Naive thymus-derived CD8-positive, alpha-beta T cell (primary cell): Measurements from ENCODE around the gene ZMIZ1. TPM values are rescaled to one million over a fixed set of nuclear protein-coding genes. Genes with fewer than 3 reads are reported as not detected.
A peak's percentile ranks its signal among the peaks of the same experiment; 100 is the strongest.

Source experiments
- ATAC-seq, 2 donors: fragments of 150-1000 bp; cut with Tn5 transposase in 1 of 2; sonication (Bioruptor Pico), chemical (Tn5 transposase) in 1 of 2; 1 replicate in 1 of 2; 2 replicates in 1 of 2; pipeline ENCODE4 v1.10.0; 2021; ENCODE audit warnings: mild to moderate bottlenecking in 2 of 2, moderate library complexity in 2 of 2
- POLR2A ChIA-PET: fragments of 350-600 bp; sonication (Branson Sonifier 250); formaldehyde crosslinking; loops from one replicate; lab custom pipeline; 2021; ENCODE audit warnings: antibody characterized with exemption; lab: Charles Lee
- DNase-seq, 10 donors: peaks; one replicate each; pipeline versions ENCODE4 v3.0.0 to v3.0.0-alpha.2; 2020 to 2022
- H3K27ac Mint-ChIP-seq, 10 donors: one replicate each; pipeline ENCODE4 v1.8.0; 2020 to 2022; ENCODE audit warnings: mild to moderate bottlenecking in 10 of 10, mixed read lengths in 10 of 10, moderate library complexity in 4 of 10, inconsistent platforms in 1 of 10
- H3K27me3 Mint-ChIP-seq, 5 donors: one replicate each; pipeline ENCODE4 v1.8.0; 2021 to 2022; ENCODE audit warnings: mixed read lengths in 5 of 5
- H3K36me3 Mint-ChIP-seq, 3 donors: one replicate each; pipeline ENCODE4 v1.8.0; 2020 to 2022; ENCODE audit warnings: mixed read lengths in 3 of 3, mild to moderate bottlenecking in 2 of 3, inconsistent platforms in 1 of 3
- H3K4me1 Mint-ChIP-seq, 4 donors: one replicate each; pipeline ENCODE4 v1.8.0; 2021 to 2022; ENCODE audit warnings: mixed read lengths in 4 of 4
- H3K4me3 Mint-ChIP-seq, 10 donors: one replicate each; pipeline ENCODE4 v1.8.0; 2020 to 2022; ENCODE audit warnings: mild to moderate bottlenecking in 10 of 10, mixed read lengths in 10 of 10, moderate library complexity in 6 of 10, inconsistent platforms in 1 of 10
- H3K9me3 Mint-ChIP-seq, 9 donors: one replicate each; pipeline ENCODE4 v1.8.0; 2020 to 2022; ENCODE audit warnings: mixed read lengths in 9 of 9, mild to moderate bottlenecking in 3 of 9, inconsistent platforms in 1 of 9, moderate library complexity in 1 of 9
- polyA plus RNA-seq, 3 donors: library from polyadenylated mRNA; unstranded; fragments of 300-500 nt; fragmentation: Illumina TruSeq; gene quantifications; one replicate each; pipeline ENCODE4 v1.2.3, GENCODE V29; 2021
- total RNA-seq, 8 experiments: library from RNA in 2 of 8; stranded (reverse) in 2 of 8; gene quantifications; one replicate each; pipeline ENCODE4 v1.2.3 and lab custom pipeline; 2021 to 2026

The ZMIZ1 gene
- total and polyA plus RNA-seq, 5 experiments from 2014 or later = 1.4 to 11.6 (median 2.7) TPM

GRCh38 chr10:79153745-79154144 lies 85.0 kb downstream of the ZMIZ1 start:
- no peak for ATAC-seq
- H3K27me3 Mint-ChIP-seq = no peaks in the 10 kb centered on the region
- H3K36me3 Mint-ChIP-seq = no peaks in the 10 kb centered on the region
- H3K9me3 Mint-ChIP-seq = no peaks in the 10 kb centered on the region
- H3K4me3 Mint-ChIP-seq = no peak overlapping the region
- POLR2A ChIA-PET = no interaction called here
- DNase-seq = no peak
- peak overlapping the region in 1 of 10 donors; percentile 41 for H3K27ac Mint-ChIP-seq
- peaks cover 15 to 40% (median 29%) of the 10 kb centered on the region in 4 donors for H3K4me1 Mint-ChIP-seq

GRCh38 chr10:79155301-79156081 lies 86.7 kb downstream of the ZMIZ1 start:
- no peak for ATAC-seq
- DNase-seq = no peak
- POLR2A ChIA-PET = no interaction called here
- H3K4me3 Mint-ChIP-seq = no peak overlapping the region
- H3K27ac Mint-ChIP-seq = peak overlapping the region in 1 of 10 donors; percentile 77
- H3K27me3 Mint-ChIP-seq = no peaks in the 10 kb centered on the region
- peaks cover 10 to 23% (median 14%) of the 10 kb centered on the region in 4 donors for H3K4me1 Mint-ChIP-seq
- no peaks in the 10 kb centered on the region for H3K36me3 Mint-ChIP-seq
- no peaks in the 10 kb centered on the region for H3K9me3 Mint-ChIP-seq

GRCh38 chr10:79156334-79157274 lies 87.8 kb downstream of the ZMIZ1 start:
- H3K36me3 Mint-ChIP-seq = no peaks in the 10 kb centered on the region
- no peak for DNase-seq
- peaks cover 10 to 16% (median 12%) of the 10 kb centered on the region in 4 donors for H3K4me1 Mint-ChIP-seq
- POLR2A ChIA-PET = no interaction called here
- peak overlapping the region in 6 of 10 donors; percentile 42 to 87 (median 70) for H3K27ac Mint-ChIP-seq
- H3K9me3 Mint-ChIP-seq = no peaks in the 10 kb centered on the region
- no peaks in the 10 kb centered on the region for H3K27me3 Mint-ChIP-seq
- no peak for ATAC-seq
- H3K4me3 Mint-ChIP-seq = no peak overlapping the region

- POLR2A ChIA-PET = interaction anchor here (0.7 to 1.1 kb wide), 2 partner anchors 8 to 125 kb away, joined by 3 to 4 read pairs; no protein-coding TSS in a partner anchor
- H3K27ac Mint-ChIP-seq = no peak overlapping the region
- H3K4me1 Mint-ChIP-seq = peaks cover 8 to 14% (median 12%) of the 10 kb centered on the region in 4 donors
- no peak overlapping the region for H3K4me3 Mint-ChIP-seq
- no peaks in the 10 kb centered on the region for H3K27me3 Mint-ChIP-seq
- ATAC-seq (no peak), DNase-seq (no peak)
- no peaks in the 10 kb centered on the region for H3K36me3 Mint-ChIP-seq
- no peaks in the 10 kb centered on the region for H3K9me3 Mint-ChIP-seq
Observed at GRCh38 chr10:79158004-79158340, 89.2 kb downstream of the ZMIZ1 start.

GRCh38 chr10:79158402-79159097 lies 89.8 kb downstream of the ZMIZ1 start:
- DNase-seq (no peak), ATAC-seq (no peak)
- Mint-ChIP-seq H3K36me3 (peaks cover 0 to 2% (median 0%) of the 10 kb centered on the region in 3 donors), H3K4me1 (peaks cover 8 to 14% (median 12%) of the 10 kb centered on the region in 4 donors), H3K27ac (no peak overlapping the region), H3K9me3 (no peaks in the 10 kb centered on the region), H3K4me3 (no peak overlapping the region), H3K27me3 (no peaks in the 10 kb centered on the region)
- POLR2A ChIA-PET = interaction anchor here (1.1 kb wide), 1 partner anchor 9 kb away, joined by 3 read pairs; no protein-coding TSS in a partner anchor

- Mint-ChIP-seq H3K9me3 (no peaks in the 10 kb centered on the region), H3K4me1 (peaks cover 8 to 14% (median 12%) of the 10 kb centered on the region in 4 donors), H3K27me3 (no peaks in the 10 kb centered on the region), H3K27ac (peak overlapping the region in 1 of 10 donors; percentile 21), H3K4me3 (no peak overlapping the region), H3K36me3 (peaks cover 0 to 2% (median 0%) of the 10 kb centered on the region in 3 donors)
- no peak for DNase-seq
- POLR2A ChIA-PET = interaction anchor here (1.1 kb wide), 1 partner anchor 10 kb away, joined by 3 read pairs; no protein-coding TSS in a partner anchor
- ATAC-seq = no peak
Observed at GRCh38 chr10:79159141-79159651, 90.4 kb downstream of the ZMIZ1 start.

- no peaks in the 10 kb centered on the region for H3K27me3 Mint-ChIP-seq
- DNase-seq (no peak), ATAC-seq (no peak)
- H3K36me3 Mint-ChIP-seq = peaks cover 0 to 2% (median 0%) of the 10 kb centered on the region in 3 donors
- POLR2A ChIA-PET = interaction anchor here (1.4 kb wide), 1 partner anchor 11 kb away, joined by 3 read pairs; no protein-coding TSS in a partner anchor
- H3K4me1 Mint-ChIP-seq = peaks cover 8 to 14% (median 11%) of the 10 kb centered on the region in 4 donors
- H3K4me3 Mint-ChIP-seq = no peak overlapping the region
- H3K27ac Mint-ChIP-seq = no peak overlapping the region
- H3K9me3 Mint-ChIP-seq = no peaks in the 10 kb centered on the region
Observed at GRCh38 chr10:79159785-79160184, 91.0 kb downstream of the ZMIZ1 start.

GRCh38 chr10:79160191-79160590 lies 91.4 kb downstream of the ZMIZ1 start:
- Mint-ChIP-seq H3K27me3 (no peaks in the 10 kb centered on the region), H3K4me1 (peaks cover 7 to 14% (median 9%) of the 10 kb centered on the region in 4 donors), H3K36me3 (peaks cover 0 to 2% (median 0%) of the 10 kb centered on the region in 3 donors), H3K27ac (no peak overlapping the region), H3K9me3 (no peaks in the 10 kb centered on the region), H3K4me3 (no peak overlapping the region)
- no peak for ATAC-seq
- POLR2A ChIA-PET = interaction anchor here (1.4 kb wide), 1 partner anchor 11 kb away, joined by 3 read pairs; no protein-coding TSS in a partner anchor
- no peak for DNase-seq

DNA sequence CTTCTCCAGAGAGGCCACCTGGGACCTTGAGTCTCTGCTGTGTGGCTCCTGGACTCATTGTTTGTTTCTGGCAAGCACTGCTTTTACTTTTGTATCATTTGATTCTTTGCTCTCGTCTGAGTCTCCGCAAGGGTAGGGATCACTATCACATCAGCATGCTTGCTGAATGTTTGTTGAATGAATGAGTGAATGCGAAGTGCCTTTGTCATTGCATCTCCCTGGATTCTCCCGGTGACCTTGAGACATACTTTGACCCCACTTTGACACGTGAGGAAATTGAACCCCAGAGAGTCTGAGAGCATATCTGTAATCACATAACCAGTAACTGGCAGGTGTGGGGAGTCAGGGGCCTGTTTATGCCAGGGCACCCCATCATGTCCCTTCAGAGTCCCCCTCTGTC lies 92.8 kb downstream of the ZMIZ1 start:
- Mint-ChIP-seq H3K4me1 (peaks cover 2 to 14% (median 9%) of the 10 kb centered on the region in 4 donors), H3K36me3 (peaks cover 0 to 2% (median 0%) of the 10 kb centered on the region in 3 donors), H3K4me3 (no peak overlapping the region), H3K9me3 (no peaks in the 10 kb centered on the region), H3K27ac (peak overlapping the region in 6 of 10 donors; percentile 39 to 82 (median 73)), H3K27me3 (no peaks in the 10 kb centered on the region)
- ATAC-seq (no peak), DNase-seq (no peak)
- POLR2A ChIA-PET = no interaction called here

- H3K36me3 Mint-ChIP-seq = peaks cover 0 to 2% (median 0%) of the 10 kb centered on the region in 3 donors
- peak overlapping the region in 1 of 10 donors; percentile 82 for H3K27ac Mint-ChIP-seq
- peaks cover 0 to 11% (median 9%) of the 10 kb centered on the region in 4 donors for H3K4me1 Mint-ChIP-seq
- no peaks in the 10 kb centered on the region for H3K9me3 Mint-ChIP-seq
- ATAC-seq = no peak
- POLR2A ChIA-PET = no interaction called here
- H3K4me3 Mint-ChIP-seq = no peak overlapping the region
- H3K27me3 Mint-ChIP-seq = no peaks in the 10 kb centered on the region
- DNase-seq = no peak
Observed at GRCh38 chr10:79162022-79162421, 93.3 kb downstream of the ZMIZ1 start.

DNA sequence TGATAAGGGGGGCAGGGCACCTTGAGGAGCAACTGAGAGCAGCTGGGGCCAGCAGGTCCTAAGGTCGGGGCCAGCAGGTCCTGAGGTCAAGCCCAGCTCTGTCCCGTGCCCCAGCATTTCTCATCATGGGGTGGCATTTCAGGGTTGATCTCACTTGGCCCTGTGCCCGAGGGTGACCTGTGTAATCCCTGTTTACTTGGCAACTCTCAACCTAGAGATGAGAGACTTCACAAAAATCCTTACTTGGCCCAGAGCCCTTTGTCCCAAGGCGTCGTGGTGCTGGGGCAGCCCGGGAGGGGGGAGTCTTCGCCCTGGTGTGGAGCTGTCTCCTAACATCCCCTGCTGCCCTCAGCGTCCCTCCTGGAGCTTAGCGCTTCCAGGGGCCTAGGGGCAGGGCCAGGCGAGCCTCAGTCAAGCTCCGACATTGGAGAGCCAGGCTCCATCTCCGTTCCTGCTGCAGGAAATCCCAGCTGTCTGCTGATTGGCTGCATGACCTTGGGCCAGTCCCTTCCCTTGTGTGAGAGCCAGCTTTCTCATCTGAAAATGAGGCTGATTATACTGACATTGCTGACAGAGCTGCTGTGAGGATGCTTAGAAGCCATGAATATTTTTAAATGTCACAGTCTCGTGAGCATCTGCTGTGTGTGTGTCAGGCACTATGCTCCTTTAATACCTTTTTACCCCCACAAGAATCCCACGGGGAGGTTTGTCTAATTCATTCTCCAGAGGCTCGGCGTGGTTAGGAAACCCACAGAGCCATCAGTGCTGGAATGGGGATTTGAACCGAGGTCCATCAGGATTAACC lies 94.3 kb downstream of the ZMIZ1 start:
- Mint-ChIP-seq H3K9me3 (no peaks in the 10 kb centered on the region), H3K4me3 (no peak overlapping the region), H3K36me3 (peaks cover 0 to 4% (median 0%) of the 10 kb centered on the region in 3 donors), H3K4me1 (peaks cover 0 to 9% (median 8%) of the 10 kb centered on the region in 4 donors), H3K27ac (no peak overlapping the region), H3K27me3 (no peaks in the 10 kb centered on the region)
- ATAC-seq (no peak), DNase-seq (no peak)
- POLR2A ChIA-PET = interaction anchor here (0.5 kb wide), 1 partner anchor 311 kb away, joined by 3 read pairs; no protein-coding TSS in a partner anchor
